ENCODE measurements around the gene ARHGEF40.
A peak's percentile ranks its signal among the peaks of the same experiment; 100 is the strongest.
"Not testable (repeated sequence)": the region's sequence is repeated elsewhere in the genome, so short reads cannot be mapped to it uniquely, and the experiment has no call there.

Gene ARHGEF40

DNA sequence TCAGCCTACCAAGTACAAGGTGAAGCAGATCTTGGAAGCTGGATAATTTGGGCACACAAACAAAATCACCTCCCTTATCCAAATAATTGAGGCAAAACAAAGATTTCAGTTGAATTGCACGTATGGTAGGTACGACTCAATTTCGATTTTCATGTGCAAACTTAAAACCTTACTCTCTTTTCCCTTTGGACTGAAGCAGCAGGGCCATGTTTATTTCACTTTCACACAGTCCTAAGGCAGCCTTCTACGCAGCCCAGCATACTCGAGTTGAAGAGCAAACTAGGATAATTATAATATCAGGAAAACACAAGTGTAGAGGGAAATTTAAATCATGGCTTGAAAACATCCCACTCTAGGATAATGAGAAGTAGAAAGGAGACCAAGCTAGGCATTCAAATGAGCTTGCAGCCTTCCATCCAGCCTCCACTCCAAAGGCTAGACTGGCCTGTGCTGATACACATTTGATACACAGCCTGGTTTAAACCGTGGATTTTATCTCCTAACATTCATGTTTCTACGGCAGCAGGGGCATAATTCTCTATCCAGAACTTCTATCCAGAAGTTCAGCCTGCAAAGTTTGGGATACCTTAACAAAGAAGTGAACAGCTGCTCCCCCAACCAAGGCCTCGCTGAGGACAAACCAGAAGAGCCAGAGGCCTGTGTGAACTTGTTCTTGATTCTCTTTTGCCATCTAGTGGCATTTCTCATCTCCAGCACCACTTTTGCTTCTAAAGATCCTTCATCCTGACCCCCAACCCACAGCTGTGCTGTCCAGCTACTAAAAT, 30.3 kb upstream of the ARHGEF40 start:
- DNase-seq (ENCODE audit: low spot score): peak; percentile 55

DNA sequence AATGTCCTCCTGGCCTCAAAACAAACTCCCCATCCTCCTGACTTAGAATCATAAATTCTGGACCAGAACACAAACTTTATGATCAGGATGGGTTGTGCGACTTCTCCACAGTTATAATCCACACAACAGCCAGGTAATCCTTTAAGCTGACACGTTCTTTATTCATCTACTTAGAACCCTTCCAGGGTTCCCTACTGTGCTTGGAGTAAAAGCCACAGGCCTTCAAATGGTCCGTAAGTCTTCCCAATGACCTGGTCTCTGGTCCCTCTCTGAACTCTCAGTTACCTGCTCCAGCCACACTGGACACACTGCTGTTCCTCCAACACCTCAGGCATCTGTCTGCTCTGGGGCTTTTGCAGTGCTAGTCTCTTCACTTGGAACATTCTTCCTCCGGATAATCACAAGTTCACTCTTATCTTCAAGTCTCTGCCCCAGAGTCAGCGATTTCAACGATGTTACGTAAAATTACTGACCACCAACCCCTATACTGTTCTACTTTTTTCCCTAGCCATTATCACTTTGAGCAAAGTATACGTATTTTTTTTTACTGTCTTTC, 29.7 kb upstream of the ARHGEF40 start:
- DNase-seq (ENCODE audit: low spot score): no peak

DNA sequence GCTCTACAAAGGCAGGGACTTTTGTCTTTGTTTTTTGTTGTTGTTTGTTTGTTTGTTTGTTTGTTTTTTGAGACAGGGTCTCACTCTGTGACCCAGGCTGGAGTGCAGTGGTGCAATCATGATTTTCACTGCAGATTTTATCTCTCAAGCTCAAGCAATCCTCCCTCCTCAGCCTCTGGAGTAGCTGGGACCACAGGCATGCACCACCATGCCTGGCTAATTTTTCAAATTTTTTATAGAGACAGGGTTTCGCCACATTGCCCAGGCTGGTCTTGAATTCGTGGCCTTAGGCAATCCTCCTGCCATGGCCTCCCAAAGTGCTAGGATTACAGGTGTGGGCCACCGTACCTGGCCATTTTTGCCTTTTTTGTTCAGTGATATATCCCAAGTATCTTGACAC, 29.2 kb upstream of the ARHGEF40 start:
- DNase-seq (ENCODE audit: low spot score): not testable (repeated sequence)

DNA sequence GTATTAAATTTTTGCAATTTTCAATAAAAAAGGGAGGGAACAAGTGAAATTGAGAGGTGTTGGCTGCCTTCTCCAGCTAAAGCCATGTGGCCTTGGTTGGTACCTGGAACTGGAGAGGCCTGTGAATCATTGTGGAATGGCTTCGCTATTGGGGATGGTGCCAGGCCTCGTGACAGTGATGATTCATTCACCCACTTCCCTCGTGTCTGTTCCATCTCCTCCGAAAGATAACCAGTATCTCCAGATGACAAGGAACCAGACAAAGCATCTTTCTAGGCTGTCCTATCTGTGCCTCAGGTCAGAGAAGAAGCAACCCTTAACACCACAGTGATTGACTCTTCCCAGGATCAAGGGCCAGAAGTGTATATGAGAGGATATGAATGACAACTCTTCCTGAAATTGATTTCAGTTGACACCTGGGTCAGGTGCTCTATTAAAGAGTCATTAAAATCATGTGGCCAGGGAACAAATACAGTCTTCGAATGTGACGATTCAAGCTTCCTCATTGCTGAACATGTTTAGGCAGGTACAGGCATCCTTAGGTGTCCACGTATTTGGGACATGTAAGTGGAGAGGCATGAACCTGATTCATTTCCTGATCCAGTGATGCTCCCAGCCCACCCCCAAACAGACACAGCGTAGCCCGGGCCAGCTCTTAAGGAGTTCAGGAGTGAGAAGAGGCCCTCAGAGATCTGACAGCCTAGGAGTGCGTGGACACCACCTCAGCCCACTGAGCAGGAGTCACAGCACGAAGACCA, 28.2 kb upstream of the ARHGEF40 start, which contains the start of gene RNASE7:
RNASE7 (plus strand) TSS at position 687 of the 758 bp plus-strand sequence. CDS start 631 bp downstream, outside the sequence.
- peak; percentile 66 for DNase-seq (ENCODE audit: low spot score)

DNA sequence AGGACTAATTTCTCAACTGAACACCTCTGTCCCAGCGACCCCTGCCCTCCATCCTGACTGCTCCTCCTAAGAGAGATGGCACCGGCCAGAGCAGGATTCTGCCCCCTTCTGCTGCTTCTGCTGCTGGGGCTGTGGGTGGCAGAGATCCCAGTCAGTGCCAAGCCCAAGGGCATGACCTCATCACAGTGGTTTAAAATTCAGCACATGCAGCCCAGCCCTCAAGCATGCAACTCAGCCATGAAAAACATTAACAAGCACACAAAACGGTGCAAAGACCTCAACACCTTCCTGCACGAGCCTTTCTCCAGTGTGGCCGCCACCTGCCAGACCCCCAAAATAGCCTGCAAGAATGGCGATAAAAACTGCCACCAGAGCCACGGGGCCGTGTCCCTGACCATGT, 27.2 kb upstream of the ARHGEF40 start:
- peak; percentile 47 for DNase-seq (ENCODE audit: low spot score)

DNA sequence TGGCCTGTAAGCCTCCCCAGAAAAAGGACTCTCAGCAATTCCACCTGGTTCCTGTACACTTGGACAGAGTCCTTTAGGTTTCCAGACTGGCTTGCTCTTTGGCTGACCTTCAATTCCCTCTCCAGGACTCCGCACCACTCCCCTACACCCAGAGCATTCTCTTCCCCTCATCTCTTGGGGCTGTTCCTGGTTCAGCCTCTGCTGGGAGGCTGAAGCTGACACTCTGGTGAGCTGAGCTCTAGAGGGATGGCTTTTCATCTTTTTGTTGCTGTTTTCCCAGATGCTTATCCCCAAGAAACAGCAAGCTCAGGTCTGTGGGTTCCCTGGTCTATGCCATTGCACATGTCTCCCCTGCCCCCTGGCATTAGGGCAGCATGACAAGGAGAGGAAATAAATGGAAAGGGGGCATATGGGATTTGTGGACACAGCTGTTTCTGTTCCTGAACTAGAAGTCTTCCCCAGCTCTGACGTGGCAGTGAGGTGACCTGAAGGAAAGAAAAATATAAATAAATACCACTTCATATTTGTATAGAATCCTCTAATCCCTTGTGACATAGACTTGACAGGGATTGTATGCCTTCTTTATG, 26.6 kb upstream of the ARHGEF40 start:
- DNase-seq (ENCODE audit: low spot score): no peak

DNA sequence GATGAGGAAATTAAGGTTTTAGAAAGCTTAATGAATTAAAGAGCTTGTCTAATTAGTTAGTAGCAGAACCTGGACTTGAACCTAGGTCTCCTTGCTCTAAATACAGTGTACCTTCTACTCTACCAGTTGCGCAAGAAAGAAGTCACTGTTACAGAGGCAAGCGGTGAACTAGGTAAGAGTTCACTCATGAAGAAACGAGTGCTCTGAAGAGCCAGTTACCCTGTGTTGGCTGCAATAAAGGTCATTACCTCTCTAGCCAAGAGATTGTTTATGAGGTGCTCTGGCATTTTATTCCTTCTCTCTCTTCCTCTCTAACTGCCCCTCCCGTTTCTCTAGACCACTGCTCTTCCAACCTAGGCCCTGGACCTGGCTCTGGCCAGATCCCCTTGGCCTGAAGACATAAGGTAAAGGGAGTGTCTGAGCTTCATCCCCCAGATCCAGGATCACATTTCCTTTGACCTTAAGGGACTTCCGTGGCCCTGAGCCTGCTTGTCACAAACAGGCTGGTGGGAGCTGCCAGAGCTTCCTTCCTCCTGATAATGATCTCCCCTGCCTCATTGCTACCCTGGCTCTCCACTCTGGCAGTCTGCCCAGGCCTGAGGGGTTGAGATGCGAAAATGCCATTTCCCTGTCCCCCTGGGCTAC, 26.0 kb upstream of the ARHGEF40 start:
- no peak for DNase-seq (ENCODE audit: low spot score)

DNA sequence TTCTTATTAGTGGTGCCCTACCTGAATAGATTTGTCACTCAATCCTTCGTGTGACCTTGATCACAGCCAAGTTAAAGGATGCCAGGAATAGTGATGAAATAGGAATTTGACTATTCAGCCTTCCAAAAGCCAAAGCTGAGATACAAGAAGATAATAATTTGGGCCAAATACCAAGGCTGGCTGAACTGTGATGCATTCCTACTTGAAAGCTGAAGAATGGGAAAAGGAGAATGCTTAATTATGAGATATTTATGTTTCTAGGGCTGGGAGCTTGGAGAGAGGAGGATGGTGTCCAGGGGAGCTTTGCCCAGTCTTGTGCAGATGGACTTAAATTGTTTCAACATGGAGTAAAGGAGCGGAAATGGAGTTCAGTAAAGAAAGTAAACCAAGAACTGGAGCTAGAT, 22.7 kb upstream of the ARHGEF40 start:
- no peak for DNase-seq (ENCODE audit: low spot score)

DNA sequence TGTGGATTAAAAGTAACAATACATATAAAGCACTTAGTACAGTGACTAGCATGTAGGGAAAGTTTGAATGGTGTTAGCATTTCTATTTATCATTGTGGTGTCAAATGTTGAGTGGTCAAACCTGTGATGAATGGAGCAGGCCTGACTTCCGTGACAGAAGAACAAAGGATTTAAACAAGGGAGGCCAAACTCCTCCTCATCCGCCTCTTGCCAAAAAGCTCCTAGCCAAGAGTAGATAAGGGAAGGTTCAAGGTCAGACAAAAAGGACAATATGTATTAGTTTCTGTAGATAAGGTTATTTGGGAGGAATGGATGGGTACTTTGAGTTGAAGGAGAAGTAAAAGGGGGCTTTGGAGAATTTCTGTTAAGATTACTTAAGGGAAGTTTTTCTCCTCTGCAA, 21.5 kb upstream of the ARHGEF40 start:
- DNase-seq (ENCODE audit: low spot score): no peak

DNA sequence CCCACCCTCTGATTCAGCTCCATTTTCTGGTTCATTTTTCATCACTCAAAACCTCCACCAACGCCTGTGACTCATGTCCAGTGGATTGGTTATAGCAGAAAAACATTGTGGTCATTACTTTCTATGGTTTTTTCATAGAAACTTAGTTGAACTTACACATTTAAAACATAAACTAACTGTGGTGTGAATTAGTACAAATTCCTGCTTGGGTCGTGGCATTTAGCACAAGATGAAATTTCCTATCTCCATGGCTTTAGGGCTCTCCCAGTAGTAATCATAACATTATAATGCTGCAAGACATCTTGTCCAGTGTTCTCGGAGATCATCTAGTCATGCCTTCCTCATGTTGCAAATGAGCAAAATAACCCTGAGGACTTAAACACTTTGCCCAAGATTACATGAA, 20.8 kb upstream of the ARHGEF40 start:
- no peak for DNase-seq (ENCODE audit: low spot score)

DNA sequence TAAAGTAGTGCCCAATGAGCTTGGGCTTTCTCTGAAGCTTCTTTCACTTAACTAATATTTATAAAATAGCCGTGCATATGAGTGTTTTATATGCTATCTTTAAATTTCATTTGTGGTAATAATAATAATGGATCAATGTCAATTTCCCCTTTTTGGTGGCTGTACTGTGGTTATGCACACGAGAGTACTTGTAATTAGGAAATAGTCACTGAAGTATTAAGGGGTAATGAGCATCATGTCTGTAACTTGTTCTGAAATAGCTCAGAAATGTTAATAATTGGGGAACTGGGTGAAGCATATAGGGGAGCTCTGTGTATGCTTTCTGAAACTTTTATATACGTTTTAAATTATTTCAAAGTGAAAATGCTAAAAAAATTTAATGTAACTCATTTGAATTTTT, 19.5 kb upstream of the ARHGEF40 start:
- no peak for DNase-seq (ENCODE audit: low spot score)

DNA sequence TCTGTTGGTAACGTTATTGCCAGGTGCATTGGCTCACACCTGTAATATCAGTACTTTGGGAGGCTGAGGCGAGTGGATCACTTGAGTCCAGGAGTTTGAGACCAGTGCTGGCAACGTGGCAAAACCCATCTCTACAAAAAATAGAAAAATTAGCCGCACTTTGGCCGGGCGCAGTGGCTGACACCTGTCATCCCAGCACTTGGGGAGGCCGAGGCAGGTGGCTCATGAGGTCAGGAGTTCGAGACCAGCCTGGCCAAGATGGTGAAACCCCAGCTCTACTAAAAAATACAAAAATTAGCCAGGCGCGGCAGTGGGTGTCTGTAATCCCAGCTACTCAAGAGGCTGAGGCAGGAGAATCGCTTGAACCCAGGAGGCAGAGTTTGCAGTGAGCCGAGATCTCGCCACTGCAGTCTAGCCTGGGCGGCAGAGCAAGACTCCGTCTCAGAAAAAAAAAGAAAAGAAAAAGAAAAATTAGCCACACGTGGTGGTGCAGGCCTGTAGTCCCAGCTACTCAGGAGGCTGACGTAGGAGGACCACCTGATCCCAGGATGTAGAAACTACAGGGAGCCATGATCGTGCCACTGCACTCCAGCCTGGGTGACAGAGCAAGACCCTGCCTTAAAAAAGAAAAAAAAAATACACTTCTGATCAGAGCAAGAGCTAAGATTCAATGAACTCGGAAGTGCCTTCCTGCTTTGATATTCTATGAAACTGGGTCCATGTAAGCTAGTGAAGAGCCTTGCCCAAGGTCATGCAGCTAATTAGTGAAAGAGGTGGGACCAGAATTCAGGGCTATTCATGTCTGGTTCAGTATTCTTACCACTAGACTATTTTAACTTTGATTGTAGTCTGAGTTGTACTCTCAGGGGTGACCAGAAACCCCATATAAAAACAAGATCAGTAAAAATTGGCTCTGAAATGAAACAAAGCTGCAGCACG, 16.7 kb upstream of the ARHGEF40 start:
- no peak for DNase-seq (ENCODE audit: low spot score)

DNA sequence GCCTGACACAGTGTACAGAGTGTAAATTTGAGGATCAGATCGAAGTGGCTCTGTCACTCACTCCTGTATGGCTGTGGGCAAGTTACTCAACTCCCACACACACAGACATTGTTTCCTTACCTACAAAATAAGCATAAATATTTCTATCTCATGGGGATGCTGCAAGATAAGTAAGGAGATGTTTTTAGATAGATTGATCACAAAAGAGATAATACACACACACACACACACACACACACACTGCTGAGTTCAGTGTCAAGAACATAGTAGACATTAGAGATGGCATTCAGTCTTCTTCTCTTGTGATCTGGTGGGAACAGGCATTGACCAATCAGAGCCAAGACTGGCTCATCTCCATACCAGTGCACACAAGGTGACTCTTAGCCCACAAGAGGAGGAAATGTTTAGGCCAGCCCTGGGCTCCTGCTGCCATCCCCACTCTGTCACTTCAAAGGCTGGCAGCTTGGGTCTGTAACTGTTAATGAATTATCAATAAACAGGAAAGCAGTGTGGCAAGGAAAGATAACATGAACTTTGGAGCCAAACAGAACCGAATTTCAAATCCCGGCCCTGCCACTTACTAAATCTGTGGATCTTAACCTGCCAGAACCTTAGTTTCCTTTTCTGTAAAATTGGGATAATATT, 15.9 kb upstream of the ARHGEF40 start:
- peak; percentile 85 for DNase-seq (ENCODE audit: low spot score)

DNA sequence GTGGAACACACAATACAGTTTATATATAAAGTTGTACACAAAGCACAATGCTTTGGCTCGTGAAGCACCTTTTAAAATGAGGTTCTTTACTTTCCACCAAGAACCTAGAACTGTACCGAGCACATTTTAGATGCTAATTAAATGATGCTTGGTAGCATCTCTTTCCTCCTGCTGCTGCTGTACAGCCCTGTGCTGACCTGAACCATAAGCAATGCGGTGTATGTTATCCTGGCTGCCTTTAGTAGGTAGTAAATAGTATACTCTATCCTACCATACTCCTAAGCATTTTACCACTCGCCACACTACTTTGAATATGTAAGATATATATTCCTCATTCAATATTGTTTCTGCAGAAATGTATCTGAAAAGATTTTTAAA, 15.3 kb upstream of the ARHGEF40 start:
- DNase-seq (ENCODE audit: low spot score): no peak

DNA sequence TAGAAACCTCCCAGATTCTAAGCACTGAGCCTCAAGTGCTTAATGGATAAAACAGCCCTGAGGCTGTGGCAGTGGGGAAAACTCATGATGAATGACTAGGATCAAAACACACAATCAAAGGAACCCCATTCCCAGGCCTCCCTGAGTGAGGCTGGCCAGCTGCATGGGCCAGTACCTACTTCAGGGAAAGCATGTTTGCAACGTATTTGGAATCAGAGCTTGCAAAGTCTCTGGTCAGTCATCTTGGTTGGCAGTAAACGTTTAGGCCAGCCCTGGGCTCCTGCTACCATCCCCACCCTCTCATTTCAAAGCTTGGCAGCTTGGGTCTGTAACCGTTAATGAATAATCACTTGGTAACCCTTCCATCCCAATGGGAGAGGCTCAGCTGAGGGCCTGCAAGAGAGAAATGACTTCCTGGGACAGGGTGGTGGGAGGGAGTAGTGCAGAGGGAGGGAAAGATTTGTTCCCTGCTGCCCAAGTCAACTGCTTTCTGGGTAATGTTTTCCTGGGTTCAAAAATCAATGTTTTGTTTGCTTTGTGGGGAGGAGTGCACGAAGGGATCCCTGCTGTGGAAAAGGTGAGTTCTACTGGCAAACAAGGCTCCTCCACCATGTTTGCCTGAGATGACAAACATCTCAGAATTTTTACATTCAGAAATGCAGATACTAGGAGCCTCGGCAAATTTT, 14.5 kb upstream of the ARHGEF40 start:
- DNase-seq (ENCODE audit: low spot score): peak; percentile 58

DNA sequence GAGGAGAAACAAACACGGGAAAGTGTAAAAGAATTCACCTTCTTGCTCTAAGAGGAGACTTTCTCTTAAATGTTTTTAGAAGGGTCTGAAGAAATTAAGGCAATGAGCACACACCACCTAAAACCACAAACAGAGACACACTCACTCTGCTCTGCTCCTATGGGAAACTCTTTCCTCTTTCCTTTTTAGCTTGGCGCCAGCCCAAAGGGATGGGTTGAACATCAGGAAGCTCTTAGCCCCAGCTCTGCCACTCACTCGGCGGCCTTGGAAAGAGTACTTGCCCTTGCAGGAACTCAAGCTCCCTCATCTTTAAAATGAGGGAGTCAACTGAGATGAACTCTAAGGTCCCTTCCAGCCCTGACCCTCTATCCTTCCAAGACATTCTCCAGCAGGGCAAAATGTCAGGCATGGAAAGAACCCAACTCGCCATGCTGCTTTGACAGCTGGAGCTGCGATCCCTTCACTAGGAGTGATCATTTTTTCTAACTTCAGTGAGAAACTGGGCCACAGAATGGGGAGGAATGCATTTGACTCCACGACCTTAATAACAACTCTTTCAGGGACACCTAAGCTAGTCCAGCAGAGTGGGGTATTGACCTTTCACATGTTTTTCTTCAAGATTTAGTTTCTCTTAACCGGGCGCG, 13.5 kb upstream of the ARHGEF40 start:
- DNase-seq (ENCODE audit: low spot score): peak; percentile 49

DNA sequence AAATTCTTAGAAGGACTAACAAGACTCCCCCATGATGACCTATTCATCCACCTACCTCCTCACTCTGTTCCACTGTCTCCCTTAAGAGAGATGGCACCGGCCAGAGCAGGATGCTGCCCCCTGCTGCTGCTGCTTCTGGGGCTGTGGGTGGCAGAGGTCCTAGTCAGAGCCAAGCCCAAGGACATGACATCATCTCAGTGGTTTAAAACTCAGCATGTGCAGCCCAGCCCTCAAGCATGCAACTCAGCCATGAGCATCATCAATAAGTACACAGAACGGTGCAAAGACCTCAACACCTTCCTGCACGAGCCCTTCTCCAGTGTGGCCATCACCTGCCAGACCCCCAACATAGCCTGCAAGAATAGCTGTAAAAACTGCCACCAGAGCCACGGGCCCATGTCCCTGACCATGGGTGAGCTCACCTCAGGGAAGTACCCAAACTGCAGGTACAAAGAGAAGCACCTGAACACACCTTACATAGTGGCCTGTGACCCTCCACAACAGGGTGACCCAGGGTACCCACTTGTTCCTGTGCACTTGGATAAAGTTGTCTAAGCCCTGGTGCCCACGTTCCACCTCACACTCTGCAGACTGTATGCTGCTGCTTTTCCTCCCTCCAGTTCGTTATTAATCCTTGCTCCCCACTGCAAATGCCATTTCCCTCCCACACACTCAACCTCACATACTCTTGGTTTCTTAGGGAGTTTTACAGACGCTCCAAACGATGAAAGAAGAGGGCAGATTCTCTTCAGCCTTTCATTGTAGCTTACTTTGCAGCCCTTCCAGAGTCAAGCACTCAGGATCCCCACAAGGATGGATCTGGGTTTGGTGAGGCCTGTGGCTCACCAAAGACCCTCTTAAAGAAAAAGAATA, 12.1 kb upstream of the ARHGEF40 start, which contains the start of gene RNASE8:
RNASE8 (plus strand) TSS at position 20 of the 873 bp plus-strand sequence; CDS start at position 91, 71 bp downstream.
- DNase-seq (ENCODE audit: low spot score): peak; percentile 65

DNA sequence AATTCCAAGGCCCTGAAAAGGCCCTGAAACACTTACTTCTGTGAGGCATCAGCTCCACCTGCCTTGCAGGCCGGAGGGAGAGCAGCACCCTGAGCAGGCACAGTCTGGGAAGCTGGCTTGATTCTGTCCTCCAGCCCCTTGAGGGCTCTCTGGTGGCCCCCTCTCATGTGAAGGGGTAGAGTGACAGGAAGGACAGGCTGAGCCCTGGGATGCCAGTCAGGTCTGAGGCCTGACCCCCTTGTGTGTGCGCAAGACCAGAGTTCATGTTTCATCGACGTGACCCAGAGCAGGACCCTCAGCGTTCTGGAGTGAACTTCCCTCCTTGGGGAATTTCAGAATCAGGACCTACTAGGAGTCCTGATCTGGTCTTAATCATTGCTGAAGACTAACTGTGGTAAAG, 11.2 kb upstream of the ARHGEF40 start:
- no peak for DNase-seq (ENCODE audit: low spot score)
